NCI-H128 (cell line): ENCODE measurements around the gene PLEKHN1.

Source experiments
- DNase-seq: peaks from one replicate; lab custom pipeline; 2025; ENCODE audit not compliant: unreplicated experiment; lab: John Stamatoyannopoulos, UW

The PLEKHN1 gene

GRCh38 chr1:1023700-1024099 is 57.4 kb downstream of the PLEKHN1 start:
- no peak for DNase-seq

GRCh38 chr1:1024149-1024770 is 58.0 kb downstream of the PLEKHN1 start:
- DNase-seq, result no peak

GRCh38 chr1:1024771-1025699 is 58.8 kb downstream of the PLEKHN1 start:
- no peak for DNase-seq
